ENCODE measurements around the gene TSPAN1.

TSPAN1 gene

DNA sequence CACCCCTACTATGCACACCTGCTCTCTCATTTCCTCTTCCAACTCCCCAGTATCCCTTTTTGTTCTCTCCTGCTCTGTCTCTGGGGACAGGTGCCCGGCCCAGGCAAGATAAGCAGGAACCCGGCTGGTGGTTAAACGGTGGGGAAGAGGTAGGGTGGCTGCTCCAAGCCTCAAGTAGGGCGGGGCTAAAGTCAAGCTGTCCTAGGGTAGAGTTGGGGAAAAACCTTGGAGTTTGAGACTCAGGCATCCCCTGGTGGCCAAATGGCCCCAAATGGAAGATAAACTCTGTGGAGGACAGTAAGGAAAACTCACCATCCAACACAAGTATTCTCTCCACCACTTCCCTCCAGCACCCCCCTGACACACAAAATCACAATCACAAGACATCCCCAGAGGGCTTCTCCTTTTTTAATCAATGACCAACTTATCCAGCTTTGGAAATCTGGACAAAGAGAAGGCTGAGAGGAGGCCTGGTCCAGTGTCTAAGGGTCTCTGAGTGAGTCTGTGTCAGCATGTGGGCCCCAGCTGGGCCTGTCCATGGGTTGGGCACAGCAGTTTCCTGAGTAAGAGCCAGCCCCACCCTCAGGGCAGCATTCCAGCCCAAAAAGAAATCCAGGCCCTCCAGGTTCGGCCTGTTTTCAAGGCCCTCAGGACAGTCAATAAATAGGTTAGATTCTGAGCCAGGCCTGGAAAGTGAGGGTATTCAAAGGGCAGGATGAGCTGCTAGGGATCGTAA lies 13.6 kb downstream of the TSPAN1 start:
- no peak for DNase-seq

- no peak for DNase-seq
Observed at GRCh38 chr1:46190539-46190938, 15.7 kb downstream of the TSPAN1 start.

DNA sequence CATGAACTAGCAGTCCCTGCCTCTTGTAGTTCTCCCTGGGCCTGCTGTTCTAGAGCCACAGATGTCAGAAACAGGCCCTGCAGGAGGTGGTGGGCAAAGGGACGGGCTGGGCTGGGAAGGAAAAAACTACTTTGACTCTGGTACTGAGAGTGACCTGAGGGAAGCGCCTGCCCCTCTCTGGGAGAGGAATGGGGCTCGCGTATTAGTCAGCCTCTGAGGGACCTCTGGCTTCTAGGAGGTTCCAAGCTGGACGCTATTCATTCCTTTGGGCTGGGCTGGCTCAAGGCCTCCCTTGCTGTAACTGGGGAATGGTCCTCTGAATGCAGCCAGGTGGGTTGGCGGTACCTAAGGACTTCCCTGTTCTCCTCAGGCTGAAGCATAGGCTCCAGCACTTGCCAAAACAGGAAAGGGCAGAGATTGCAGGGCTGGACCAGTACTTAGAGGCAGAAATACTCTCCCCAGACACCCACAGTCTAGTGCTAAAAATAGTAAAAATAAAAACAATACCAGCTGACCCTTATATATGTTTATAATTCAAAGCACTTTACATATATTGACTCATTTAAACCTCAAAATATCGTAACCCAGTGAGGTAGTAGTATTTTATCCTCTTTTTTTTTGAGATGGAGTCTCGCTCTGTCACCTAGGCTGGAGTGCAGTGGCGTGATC lies 16.3 kb downstream of the TSPAN1 start:
- no peak for DNase-seq

DNA sequence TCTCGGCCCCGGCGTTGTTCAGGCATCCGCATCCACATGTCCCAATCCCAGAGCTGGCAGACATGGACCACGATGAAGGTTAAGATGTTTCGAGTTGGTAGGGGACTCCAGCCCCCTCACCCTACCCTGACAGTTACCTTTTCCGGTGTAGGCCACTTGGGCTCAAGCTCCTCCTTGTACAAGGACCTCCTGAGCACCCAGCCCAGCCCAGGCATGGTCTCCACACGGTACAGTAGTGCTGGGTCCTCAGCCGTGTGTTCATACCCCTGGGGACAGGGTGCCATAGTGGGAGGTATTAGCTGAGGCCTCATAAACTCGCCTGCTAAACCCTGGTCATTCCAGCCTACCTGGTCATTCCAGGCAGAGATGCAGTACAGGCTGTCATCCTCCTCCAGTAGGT lies 17.3 kb downstream of the TSPAN1 start:
- DNase-seq, result no peak

DNA sequence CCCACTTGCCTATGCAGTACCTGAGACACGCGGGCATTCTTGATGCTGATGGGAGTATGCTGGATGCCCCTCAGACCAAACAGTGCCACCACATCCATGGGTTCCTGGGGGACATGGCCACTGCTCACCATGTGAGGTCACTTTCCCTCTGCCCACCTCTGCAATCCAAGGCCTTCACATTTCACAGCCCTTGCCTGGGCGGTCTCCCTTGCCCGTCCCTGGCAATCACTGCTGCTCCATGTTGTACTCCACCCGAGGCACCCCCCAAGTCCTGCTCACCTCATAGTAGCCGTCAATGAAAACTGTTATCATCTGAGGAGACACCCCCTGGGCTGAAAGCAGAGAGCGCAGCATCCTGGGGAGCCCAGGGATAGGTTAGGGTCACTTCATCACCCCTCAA lies 18.4 kb downstream of the TSPAN1 start:
- no peak for DNase-seq

GRCh38 chr1:46193984-46194570 lies 19.2 kb downstream of the TSPAN1 start:
- DNase-seq, result no peak

- DNase-seq, result no peak
Observed at GRCh38 chr1:46194641-46195193, 19.8 kb downstream of the TSPAN1 start.

GRCh38 chr1:46196609-46197008 lies 21.7 kb downstream of the TSPAN1 start:
- no peak for DNase-seq

GRCh38 chr1:46197560-46197963 lies 22.7 kb downstream of the TSPAN1 start:
- DNase-seq, result no peak

DNA sequence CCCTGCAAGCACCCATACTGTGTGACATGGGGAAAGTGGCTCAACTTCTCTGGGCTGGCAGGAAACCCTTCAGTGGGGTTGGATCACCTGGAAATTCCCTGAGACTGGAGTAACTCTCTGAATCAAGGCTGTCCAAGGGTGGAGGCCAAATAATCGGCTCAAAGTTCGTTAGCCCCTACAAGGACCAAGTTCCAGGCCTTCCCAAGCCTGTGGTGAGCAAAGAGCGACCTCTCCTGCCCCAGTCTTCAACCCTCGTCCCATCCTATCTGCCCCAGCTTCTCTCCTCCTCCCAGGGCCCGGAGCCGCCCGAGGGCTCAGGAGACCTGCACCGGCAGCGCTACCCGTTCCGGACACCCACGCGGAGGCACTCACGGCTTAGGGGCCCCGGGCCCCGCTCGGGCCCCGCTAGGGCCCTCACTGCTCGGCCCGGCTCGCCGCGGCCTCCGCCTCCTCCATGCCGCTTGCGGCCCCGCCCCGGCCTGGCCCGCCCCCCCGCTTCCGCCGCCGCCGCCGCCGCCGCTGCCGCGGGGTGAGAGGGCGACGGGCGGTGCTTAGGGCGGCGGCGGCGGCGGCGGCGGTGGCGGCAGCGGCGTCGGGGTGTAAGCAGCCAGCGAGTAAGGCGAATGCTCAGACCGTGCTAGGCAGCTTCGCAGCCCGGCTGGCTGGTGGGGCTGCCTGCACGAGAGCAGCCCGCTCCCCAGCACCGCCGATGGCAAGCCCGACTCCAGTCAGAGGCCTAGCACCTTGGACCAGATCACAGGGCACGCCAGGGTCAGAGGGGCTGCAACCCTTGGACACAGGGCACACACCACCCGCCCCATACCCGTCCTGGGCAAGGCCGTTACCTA lies 23.3 kb downstream of the TSPAN1 start, which contains the start of gene POMGNT1:
TSS of gene POMGNT1 (minus strand) at position 471 of the 848 bp plus-strand sequence. CDS start 613 bp downstream, outside the sequence.
- peak; percentile 86 for DNase-seq

- DNase-seq, result no peak
Observed at GRCh38 chr1:46199233-46199749, 24.4 kb downstream of the TSPAN1 start.

DNA sequence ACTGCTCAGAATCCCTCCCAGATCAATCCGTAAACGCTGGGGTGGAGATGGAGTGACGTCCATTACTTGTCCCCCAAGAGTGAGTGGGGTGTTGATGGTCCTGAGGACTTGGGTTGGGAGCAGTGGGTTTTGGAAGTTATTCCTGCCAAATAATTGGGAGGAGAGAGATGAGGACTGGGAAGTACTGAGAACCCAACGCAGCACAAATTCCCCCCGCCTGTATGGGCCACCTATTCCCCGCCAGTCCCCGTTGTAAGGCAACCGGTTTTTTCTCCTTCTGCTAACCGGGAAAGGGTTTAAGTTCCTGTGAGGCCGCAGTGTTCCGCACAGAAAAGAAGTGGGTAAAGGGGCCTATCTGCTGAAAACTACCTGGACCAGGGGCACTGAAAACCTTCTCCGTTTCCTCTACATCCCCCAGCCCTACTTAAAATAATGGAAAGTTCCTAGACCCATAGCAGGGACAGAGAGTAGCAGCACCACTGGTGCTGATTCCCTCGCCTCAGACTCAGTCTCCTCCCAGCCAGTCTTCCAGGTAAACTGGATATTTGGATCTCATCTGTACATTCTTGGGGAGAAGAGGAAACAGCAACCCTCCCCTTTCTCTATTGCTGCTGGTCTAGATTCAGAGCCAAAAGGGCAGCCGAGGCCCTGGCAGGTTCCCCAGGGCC lies 29.0 kb downstream of the TSPAN1 start:
- DNase-seq, result no peak

- no peak for DNase-seq
Observed at GRCh38 chr1:46204406-46204742, 29.5 kb downstream of the TSPAN1 start.

DNA sequence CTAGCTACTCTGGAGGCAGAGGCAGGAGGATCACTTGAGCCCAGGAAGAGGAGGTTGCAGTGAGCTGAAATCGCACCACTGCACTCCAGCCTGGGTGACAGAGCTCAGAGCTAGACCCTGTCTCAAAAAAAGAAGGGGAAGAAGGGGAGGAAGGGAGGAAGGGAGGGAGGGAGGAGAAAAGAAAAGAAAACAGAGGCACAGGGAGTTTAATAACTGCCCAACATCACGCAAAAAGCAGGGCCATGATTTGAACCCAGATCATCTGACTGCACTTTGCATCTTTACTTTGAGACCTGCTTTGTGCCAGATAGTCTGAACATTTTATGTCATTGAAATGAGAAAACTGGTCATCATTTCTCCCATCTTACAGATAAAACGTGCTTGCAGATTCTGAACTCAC lies 30.3 kb downstream of the TSPAN1 start:
- DNase-seq, result no peak

GRCh38 chr1:46205791-46206190 lies 30.9 kb downstream of the TSPAN1 start:
- no peak for DNase-seq

GRCh38 chr1:46206399-46206798 lies 31.5 kb downstream of the TSPAN1 start:
- DNase-seq, result no peak

DNA sequence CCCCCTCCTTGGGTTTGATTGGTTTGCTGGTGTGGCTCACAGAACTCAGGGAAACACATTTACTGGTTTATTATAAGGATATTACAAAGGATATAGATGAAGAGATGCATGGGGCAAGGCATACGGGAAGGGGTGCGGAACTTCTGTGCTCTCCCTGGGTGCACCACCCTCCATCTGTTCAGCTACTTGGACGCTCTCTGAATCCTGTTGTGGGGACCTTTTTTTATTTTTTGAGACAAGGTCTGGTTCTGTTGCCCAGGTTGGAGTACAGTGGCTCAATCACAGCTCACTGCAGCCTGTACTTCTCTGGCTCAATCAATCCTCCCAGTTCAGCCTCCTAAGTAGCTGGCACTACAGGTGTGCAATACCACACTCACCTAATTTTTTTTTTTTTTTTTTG lies 35.7 kb downstream of the TSPAN1 start:
- no peak for DNase-seq

- DNase-seq, result no peak
Observed at GRCh38 chr1:46211051-46211450, 36.2 kb downstream of the TSPAN1 start.

DNA sequence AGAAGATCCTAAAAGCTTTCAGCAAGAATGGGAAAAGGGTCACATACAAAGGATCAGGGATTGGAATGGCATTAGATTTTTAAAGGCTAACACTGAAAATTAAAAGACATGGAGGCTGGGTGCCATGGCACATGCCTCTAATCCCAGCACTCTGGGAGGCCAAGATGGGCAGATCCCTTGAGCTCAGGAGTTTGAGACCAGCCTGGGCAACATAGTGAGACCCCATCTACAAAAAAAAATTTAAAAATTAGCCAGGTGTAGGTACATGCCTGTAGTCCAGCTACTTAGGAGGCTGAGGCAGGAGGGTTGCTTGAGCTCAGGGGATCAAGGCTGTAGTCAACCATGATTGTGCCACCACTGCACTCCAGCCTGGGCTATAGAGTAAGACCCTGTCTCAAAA lies 40.6 kb downstream of the TSPAN1 start:
- no peak for DNase-seq

DNA sequence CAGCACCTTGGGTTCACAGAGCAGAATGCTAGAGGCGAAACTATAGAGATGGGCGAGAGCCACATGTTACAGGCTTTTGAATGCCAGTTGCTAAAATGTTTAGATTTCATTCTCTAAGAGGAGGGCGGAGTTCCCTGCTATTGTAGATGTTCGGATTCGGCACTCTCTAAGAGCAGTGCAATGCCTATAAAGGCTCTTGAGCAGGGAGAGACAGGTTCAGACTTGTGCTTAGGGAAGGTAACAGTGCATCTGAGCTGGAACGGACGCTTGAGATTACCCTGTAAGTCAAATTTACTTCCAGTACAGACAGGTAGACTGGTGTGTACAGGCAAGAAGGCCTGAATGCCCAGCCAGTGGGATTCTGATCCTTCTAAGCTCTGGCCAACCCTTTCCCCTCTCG lies 43.6 kb downstream of the TSPAN1 start:
- DNase-seq, result no peak

- no peak for DNase-seq
Observed at GRCh38 chr1:46219551-46220520, 44.9 kb downstream of the TSPAN1 start.

All from eye (tissue), 1 donor.